H7 (cell line): ENCODE data around the gene RUNX2. TPM values are rescaled to one million over a fixed set of nuclear protein-coding genes. Genes with fewer than 3 reads are reported as not detected.

Experiments used
- DNase-seq: peaks from one replicate; pipeline ENCODE4 v3.0.0; 2012
- H3K27me3 ChIP-seq: 2 replicates; pipeline ENCODE4 v1.6.0; 2011; ENCODE audit warnings: mild to moderate bottlenecking, low read length; ENCODE audit not compliant: control insufficient read depth, insufficient read depth
- H3K36me3 ChIP-seq: replicated peaks from 2 replicates; pipeline ENCODE4 v1.5.1; 2011; ENCODE audit warnings: low read length; ENCODE audit not compliant: control insufficient read depth, insufficient read depth
- H3K4me3 ChIP-seq: 2 replicates; pipeline ENCODE4 v1.5.1; 2011; ENCODE audit warnings: low read depth, mild to moderate bottlenecking, control low read depth, low read length, moderate library complexity; ENCODE audit not compliant: insufficient read depth
- total RNA-seq: library from RNA; depleted of rRNA; stranded (reverse); fragments of >200 nt; shearing (Covaris generic); gene quantifications from 2 replicates; pipeline ENCODE4 v1.2.3, GENCODE V29; 2014

RUNX2 gene
- total RNA-seq, 1 experiment from 2014 or later, result 0.14 TPM

- H3K36me3 ChIP-seq, result no peaks in the 10 kb centered on the region
- DNase-seq, result no peak
- no peak overlapping the region for H3K4me3 ChIP-seq
- H3K27me3 ChIP-seq, result no peaks in the 10 kb centered on the region
Observed at GRCh38 chr6:45527210-45527609, 199.1 kb downstream of the RUNX2 start.

GRCh38 chr6:45531999-45532595 lies 204.0 kb downstream of the RUNX2 start:
- Histone ChIP-seq H3K27me3 (no peaks in the 10 kb centered on the region), H3K4me3 (no peak overlapping the region), H3K36me3 (no peaks in the 10 kb centered on the region)
- DNase-seq, result no peak

GRCh38 chr6:45532721-45533210 lies 204.6 kb downstream of the RUNX2 start:
- H3K27me3 ChIP-seq, result no peaks in the 10 kb centered on the region
- DNase-seq, result no peak
- no peak overlapping the region for H3K4me3 ChIP-seq
- no peaks in the 10 kb centered on the region for H3K36me3 ChIP-seq

GRCh38 chr6:45533386-45533785 lies 205.3 kb downstream of the RUNX2 start:
- Histone ChIP-seq H3K4me3 (no peak overlapping the region), H3K27me3 (no peaks in the 10 kb centered on the region), H3K36me3 (no peaks in the 10 kb centered on the region)
- no peak for DNase-seq

- Histone ChIP-seq H3K36me3 (no peaks in the 10 kb centered on the region), H3K4me3 (no peak overlapping the region), H3K27me3 (no peaks in the 10 kb centered on the region)
- no peak for DNase-seq
Observed at GRCh38 chr6:45535933-45536332, 207.8 kb downstream of the RUNX2 start.

GRCh38 chr6:45537539-45537938 lies 209.4 kb downstream of the RUNX2 start:
- DNase-seq, result no peak
- no peaks in the 10 kb centered on the region for H3K27me3 ChIP-seq
- H3K4me3 ChIP-seq, result no peak overlapping the region
- no peaks in the 10 kb centered on the region for H3K36me3 ChIP-seq

DNA sequence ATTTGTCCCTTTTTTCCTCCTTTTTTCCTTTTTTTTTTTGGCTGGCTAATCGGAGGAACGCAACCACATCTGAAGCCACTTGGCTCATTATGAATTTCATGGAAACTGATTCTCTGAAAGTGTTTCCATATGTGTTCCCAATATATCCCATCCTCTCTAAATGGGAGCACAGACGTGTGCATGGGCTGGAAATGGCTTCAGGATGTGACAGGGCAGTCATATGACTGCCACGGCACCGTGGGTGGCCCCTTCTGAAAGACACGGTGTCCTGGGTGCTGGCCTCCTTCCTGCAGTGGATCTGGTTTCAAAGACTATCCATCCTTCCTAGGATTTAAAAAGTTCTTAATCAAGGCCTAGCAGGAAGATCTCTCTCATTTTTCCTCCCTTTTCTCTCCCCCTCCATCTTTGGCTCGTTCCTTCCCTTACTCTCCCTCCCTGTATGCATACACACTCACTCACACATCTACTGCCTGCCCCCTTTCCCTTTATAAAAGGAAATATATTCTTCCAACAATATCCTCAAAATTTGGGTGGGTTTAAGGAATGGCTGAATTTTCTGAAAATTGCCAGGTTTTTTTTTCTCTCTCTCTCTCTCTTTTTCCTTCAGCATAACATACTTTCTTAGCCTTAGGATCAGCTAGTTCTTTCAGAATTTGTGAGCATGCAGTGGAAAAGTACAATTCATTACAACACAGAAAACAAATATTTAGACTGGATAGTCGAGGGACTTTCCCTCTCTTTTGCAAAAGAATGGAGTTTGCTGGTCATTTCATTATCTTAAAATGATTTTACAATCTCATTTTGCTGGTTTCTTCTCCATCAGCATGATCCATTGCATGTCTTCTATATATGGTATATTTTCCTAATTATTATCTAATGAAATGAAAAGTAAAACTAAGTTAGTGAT lies 210.8 kb downstream of the RUNX2 start:
- no peaks in the 10 kb centered on the region for H3K27me3 ChIP-seq
- no peak overlapping the region for H3K4me3 ChIP-seq
- DNase-seq, result no peak
- no peaks in the 10 kb centered on the region for H3K36me3 ChIP-seq

DNA sequence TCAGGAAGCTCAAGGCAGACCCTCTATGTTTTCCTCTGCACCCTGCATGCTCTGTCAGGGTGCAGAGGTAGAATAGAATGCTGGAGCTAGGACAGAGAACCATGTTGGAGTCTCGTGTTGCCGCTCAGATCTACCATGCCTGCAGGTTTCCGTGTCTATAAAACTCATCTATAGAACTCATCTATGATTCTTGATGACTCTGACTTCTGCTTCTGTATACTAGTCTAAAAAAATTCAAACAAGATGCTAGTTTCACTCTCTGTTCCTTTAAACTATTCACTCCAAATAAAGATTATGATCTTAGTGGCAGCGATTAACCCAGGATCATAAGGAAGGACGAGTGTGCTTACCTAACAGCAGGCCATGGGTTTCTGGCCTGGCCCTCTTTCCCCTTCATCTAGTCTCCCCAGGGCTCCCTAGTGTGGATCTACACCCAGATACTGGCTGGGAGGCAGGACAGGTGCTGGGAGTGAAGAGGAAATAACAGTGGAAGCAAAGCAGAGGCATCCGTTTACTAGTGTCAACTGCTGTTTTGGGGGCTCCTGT lies 212.3 kb downstream of the RUNX2 start:
- no peak overlapping the region for H3K4me3 ChIP-seq
- no peaks in the 10 kb centered on the region for H3K27me3 ChIP-seq
- DNase-seq, result no peak
- H3K36me3 ChIP-seq, result no peaks in the 10 kb centered on the region

GRCh38 chr6:45541934-45542333 lies 213.8 kb downstream of the RUNX2 start:
- no peaks in the 10 kb centered on the region for H3K36me3 ChIP-seq
- H3K27me3 ChIP-seq, result no peaks in the 10 kb centered on the region
- no peak for DNase-seq
- no peak overlapping the region for H3K4me3 ChIP-seq

DNA sequence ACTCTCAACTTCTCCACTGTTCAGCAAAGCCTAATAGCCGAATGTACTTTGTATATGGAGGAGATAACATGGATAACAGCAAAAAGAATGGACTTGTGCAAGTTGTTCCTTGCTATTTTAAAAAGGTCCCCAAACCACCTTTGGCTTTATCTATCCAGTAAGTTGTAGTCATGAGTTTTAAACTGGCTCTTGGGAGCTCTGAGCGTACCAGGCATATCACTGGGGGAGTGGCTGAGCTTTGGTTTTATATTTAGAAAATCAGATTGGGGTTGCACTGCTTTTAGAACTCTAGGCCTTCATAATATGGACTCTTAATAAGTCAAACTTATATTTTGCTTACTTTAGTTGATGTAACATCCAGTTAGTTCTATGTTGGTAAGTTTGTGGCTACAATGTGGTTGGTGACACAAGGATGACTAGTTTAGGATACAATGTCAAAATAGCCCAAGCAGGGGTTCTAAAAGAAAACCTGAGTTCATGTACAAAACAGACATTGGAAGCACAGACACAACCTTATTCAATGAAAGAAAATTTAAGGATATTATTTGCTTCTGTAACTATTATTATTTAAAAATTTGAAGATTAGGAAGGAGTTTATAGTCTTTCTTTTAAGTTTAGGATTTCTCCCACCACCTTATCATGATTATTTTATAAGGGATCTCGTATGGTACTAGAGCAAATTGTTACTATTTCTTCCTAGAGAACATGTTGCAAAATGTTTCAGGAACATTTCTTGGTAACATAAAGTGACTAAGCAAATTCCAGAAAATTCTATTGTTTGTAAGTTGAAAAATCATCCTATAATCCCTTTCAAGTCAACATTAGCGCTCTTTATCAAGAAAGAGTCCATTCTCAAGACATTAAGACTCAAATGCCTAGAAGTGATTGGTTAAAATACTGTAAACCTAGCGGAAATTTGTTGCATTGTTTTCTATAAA lies 215.4 kb downstream of the RUNX2 start:
- DNase-seq, result no peak
- H3K4me3 ChIP-seq, result no peak overlapping the region

DNA sequence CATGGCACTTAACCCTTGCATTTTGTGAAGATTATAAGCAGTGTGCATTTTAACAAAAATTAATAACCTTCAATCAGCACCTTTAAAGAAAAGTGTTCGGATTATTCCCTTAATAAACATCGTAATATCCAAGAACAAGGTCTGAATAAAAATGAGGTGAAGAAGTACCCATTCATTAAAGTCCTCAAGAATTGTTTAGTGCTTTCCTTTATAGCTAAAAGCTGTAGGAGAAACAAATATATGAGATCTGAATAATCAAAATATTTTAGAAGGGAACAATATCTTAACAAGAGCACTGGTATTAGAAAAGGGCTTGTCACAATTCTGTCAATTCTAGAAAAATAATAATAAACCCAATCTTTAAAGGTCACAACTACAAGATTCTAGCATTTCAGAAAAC lies 217.3 kb downstream of the RUNX2 start:
- no peak for DNase-seq

More for the DNA sequence above, 215.4 kb downstream of the RUNX2 start:
- H3K27me3 ChIP-seq, result no peaks in the 10 kb centered on the region
- no peaks in the 10 kb centered on the region for H3K36me3 ChIP-seq

DNA sequence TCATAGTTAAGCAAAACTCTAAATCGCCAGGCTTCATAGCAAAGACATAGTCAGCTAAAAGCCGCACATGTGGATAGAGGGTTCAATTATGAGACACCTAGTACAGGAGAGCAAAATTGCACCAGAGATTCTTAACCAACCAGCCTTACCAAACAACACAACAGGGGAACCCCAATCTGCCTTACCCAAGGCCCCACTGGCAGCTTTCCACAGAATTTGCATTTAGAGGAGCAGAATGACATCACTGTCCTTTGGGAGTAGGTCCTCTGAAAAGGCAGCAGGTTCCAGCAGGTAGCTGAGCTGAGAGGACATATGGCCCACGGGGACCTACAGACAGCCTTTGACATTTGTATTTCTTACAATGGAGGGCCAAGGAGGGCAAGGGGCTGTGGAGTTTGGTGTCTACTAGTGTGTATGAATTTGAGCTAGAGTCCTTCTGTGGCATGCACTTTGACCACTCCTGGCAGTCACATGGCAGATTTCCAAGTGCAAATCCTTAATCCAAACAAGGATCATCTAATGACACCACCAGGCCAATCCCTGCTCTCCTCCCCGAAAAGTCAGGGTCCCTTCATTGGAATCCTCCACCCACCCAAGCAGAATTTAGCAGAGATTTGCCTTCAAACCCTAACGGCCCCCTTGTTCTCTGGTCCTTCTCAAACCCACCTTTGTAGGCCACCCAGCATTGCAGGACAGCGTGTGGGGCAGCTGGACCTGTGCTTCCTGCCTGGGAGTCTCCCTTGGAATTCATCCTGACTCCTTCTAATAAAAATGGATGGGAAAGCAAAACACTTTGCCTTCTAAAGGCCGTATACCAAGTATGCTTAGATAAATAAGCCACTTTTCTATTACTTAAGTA lies 220.8 kb downstream of the RUNX2 start:
- Histone ChIP-seq H3K4me3 (no peak overlapping the region), H3K36me3 (no peaks in the 10 kb centered on the region), H3K27me3 (no peaks in the 10 kb centered on the region)
- no peak for DNase-seq

More for the DNA sequence above, 217.3 kb downstream of the RUNX2 start:
- no peak overlapping the region for H3K4me3 ChIP-seq
- H3K27me3 ChIP-seq, result no peaks in the 10 kb centered on the region
- H3K36me3 ChIP-seq, result no peaks in the 10 kb centered on the region

- Histone ChIP-seq H3K4me3 (no peak overlapping the region), H3K27me3 (no peaks in the 10 kb centered on the region), H3K36me3 (no peaks in the 10 kb centered on the region)
- DNase-seq, result no peak
Observed at GRCh38 chr6:45552536-45552935, 224.4 kb downstream of the RUNX2 start.
